Heart right ventricle (tissue), 16 donors: ENCODE measurements around the gene ZNRF1. TPM values are rescaled to one million over a fixed set of nuclear protein-coding genes. Genes with fewer than 3 reads are reported as not detected.

Experiments used
- ATAC-seq, 8 donors: fragments of 200-7000 bp; cut with Tn5 transposase; one replicate each; pipeline ENCODE4 v1.9.1; 2020; ENCODE audit warnings: mild to moderate bottlenecking in 8 of 8, moderate library complexity in 8 of 8, moderate number of reproducible peaks in 1 of 8
- DNase-seq, 2 donors: peaks; one replicate each; pipeline ENCODE4 v3.0.0-alpha.2; 2020
- H3K27ac ChIP-seq, 10 donors: fragments of 200-600 bp; sonication (generic) in 2 of 10; one replicate each; pipeline versions ENCODE4 v1.5.0 to v1.8.0; 2020 to 2022; ENCODE audit warnings: mild to moderate bottlenecking in 3 of 10
- H3K27me3 ChIP-seq, 7 donors: fragments of 200-600 bp; one replicate each; pipeline ENCODE4 v1.8.0; 2021 to 2022; ENCODE audit warnings: mild to moderate bottlenecking in 2 of 7
- H3K36me3 ChIP-seq, 9 donors: fragments of 200-600 bp; sonication (generic) in 1 of 9; one replicate each; pipeline versions ENCODE4 v1.5.0 to v1.8.0; 2020 to 2022; ENCODE audit warnings: mild to moderate bottlenecking in 2 of 9
- H3K4me1 ChIP-seq, 9 donors: fragments of 200-600 bp; sonication (generic) in 1 of 9; one replicate each; pipeline versions ENCODE4 v1.5.0 to v1.8.0; 2020 to 2022; ENCODE audit warnings: mild to moderate bottlenecking in 4 of 9
- H3K4me3 ChIP-seq, 10 donors: fragments of 200-600 bp; sonication (generic) in 2 of 10; one replicate each; pipeline versions ENCODE4 v1.5.0 to v1.8.0; 2020 to 2022; ENCODE audit warnings: mild to moderate bottlenecking in 7 of 10, moderate library complexity in 2 of 10
- H3K9me3 ChIP-seq, 11 donors: fragments of 200-600 bp in 10 of 11; sonication (generic) in 2 of 11; one replicate each; pipeline versions ENCODE4 v1.5.0 to v1.8.0; 2013 to 2022; ENCODE audit warnings: mild to moderate bottlenecking in 2 of 11, control low read depth in 1 of 11, moderate library complexity in 1 of 11
- CTCF ChIP-seq, 9 donors: fragments of 200-600 bp; sonication (generic) in 2 of 9; IDR thresholded peaks; one replicate each; pipeline versions ENCODE4 v1.5.0 to v1.8.0; 2021 to 2022; ENCODE audit warnings: antibody characterized with exemption in 9 of 9, mild to moderate bottlenecking in 5 of 9, moderate library complexity in 1 of 9
- WGBS, 2 donors: extraction: QIAGEN DNeasy Blood & Tissue Kit; methylation state at CpG; one replicate each; pipeline ENCODE4 v1.1.7; 2013; ENCODE audit warnings: inconsistent platforms in 1 of 2; 5-methylcytosine and 5-hydroxymethylcytosine counted together
- intact Hi-C, 10 donors: fragments of 100-400 bp; cut with DNase I; formaldehyde crosslinking; loops; one replicate each; pipeline versions ENCODE4 v1.11.1 to v1.14.2; 2022
- polyA plus RNA-seq, 2 donors: library from polyadenylated mRNA; stranded (reverse); fragments of 200-250 nt; gene quantifications; one replicate each; pipeline ENCODE4 v1.2.3, GENCODE V29; 2013
- total RNA-seq, 10 donors: library from RNA; stranded (reverse); fragmentation: NEBNext Ultra II Directional in 3 of 10; extraction: Animal tissue kit (Norgen Biotek cat#: 25700) in 3 of 10; gene quantifications; one replicate each; pipeline versions ENCODE4 v1.2.1 to v1.2.4, GENCODE V29; 2021 to 2023
- donor health status: Arrhythmogenic right ventricular cardiomyopathy.
- donor health status: ischemic (EF 13 %, LVEDD 7.1; RV severe dilation, severe dysfunction).
- donor health status: healthy with polysubstance abuse.
- donor health status: DM: no; HTN: yes; CAD: no.
- donor health status: DM: no; HTN: no; CAD: no.
- donor health status: ischemic (EF 25% LVEDD 6.9; RV normal size, moderate dysfunction).
- donor health status: ischemic (EF 25% LVEDD 5.7; RV mildly dilated, moderate dysfunction).
- donor health status: healthy.
- donor health status: DM: yes; HTN: yes; CAD: no.
- donor health status: Ischemic cardiomyopathy.
- donor health status: ischemic (EF 35%, LVEDD 5.7; RV mildly dilated, moderate dysfunction).
- donor health status: nonischemic (EF 11% LVEDD 7.7; RV severe dilation, severe dysfunction).
- donor health status: DM: yes; HTN: yes; CAD: no.
- donor health status: PGD.
- donor health status: ischemic (EF 29% LVEDD 5.4; RV normal size, mild dysfunction).
- donor health status: nonischemic (EF 23%, LVEDD 6.1; RV moderate dilation, normal function).

Gene ZNRF1
- total and polyA plus RNA-seq, 12 donors: 13.1 to 30.8 (median 20.8) TPM

- Histone ChIP-seq H3K9me3 (no peaks in the 10 kb centered on the region), H3K36me3 (no peaks in the 10 kb centered on the region), H3K4me3 (no peak overlapping the region), H3K4me1 (peaks cover 16 to 78% (median 55%) of the 10 kb centered on the region in 9 donors), H3K27ac (peak overlapping the region in 8 of 10 donors; percentile 40 to 84 (median 65)), H3K27me3 (no peaks in the 10 kb centered on the region)
- WGBS, 2 donors: 97 to 100% methylated on average over 4 of the region's 4 CpGs
- ATAC-seq: no peak
- intact Hi-C loops: loop anchor here in 2 of 10 donors (5.0 kb wide), 2 partner anchors 46 to 64 kb away; no protein-coding TSS in a partner anchor
- TF ChIP-seq CTCF (IDR thresholded peaks at IDR 0.05): no peak
- no peak for DNase-seq
Measured at GRCh38 chr16:75048054-75048453, 49.2 kb downstream of the ZNRF1 start.

DNA sequence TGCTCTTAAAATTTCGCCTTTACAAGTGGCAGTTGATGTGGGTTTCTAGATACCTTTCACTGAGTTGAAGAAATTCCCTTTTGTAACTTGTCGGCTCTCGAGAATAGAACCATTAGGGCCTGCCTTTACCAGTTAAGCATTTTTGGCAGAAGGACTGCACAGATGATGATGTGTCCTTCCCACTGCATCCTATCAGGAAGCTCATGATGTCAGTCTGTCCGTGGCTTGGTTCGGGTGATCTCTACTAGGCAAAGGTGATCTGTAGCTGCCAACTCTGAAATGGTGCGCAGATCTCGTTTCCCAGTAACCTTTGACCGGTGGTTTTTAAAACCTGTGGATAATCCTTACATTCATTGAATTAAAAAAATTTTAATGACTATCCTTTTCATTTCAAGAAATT is 49.7 kb downstream of the ZNRF1 start:
- intact Hi-C loops: loop anchor here in 2 of 10 donors (5.0 kb wide), 2 partner anchors 46 to 64 kb away; no protein-coding TSS in a partner anchor
- peak in 1 of 2 donors; percentile 44 for DNase-seq
- H3K27me3 ChIP-seq: no peaks in the 10 kb centered on the region
- no peaks in the 10 kb centered on the region for H3K9me3 ChIP-seq
- no peak for TF ChIP-seq CTCF (IDR thresholded peaks at IDR 0.05)
- ATAC-seq: peak in 7 of 8 donors; percentile 37 to 86 (median 64)
- peaks cover 11 to 78% (median 55%) of the 10 kb centered on the region in 9 donors for H3K4me1 ChIP-seq
- H3K36me3 ChIP-seq: no peaks in the 10 kb centered on the region
- H3K27ac ChIP-seq: peak overlapping the region in 9 of 10 donors; percentile 40 to 84 (median 58)
- no peak overlapping the region for H3K4me3 ChIP-seq
- WGBS, 2 donors: 40 to 46% methylated on average over 8 of the region's 8 CpGs

DNA sequence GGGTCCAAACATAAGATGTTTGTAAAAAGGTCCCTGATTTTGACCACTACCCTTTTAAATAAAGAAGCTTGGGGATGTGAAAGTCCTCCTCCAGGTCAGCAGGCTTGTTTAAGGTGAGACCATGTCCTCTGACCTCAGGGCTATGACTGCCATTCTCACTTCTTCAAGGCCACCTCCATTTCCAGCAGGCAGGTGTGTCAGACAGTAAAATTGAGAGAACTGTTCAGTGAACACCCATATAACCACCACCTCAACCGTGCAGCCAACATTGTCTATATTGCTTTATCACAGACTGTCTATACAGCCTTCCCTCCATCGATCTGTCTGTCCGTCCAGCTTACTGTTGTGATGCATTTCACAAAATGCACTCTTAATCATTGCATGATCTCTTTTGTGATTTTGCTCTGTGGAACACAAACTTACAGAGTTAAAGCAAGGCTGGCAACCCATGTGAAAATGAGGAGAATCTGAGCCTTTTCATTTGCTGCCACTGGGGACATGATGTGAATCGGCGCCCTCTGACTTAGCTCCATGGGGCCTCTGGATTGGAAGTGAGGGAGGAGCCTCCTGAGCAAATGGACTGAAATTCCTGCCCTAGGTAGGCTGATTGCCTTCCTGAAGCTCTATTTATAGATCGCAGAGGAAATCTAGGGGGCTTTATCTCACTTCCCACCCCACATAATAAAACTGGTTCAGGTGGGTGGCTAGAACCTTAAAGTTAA is 53.8 kb downstream of the ZNRF1 start:
- Histone ChIP-seq H3K4me1 (peaks cover 12 to 76% (median 35%) of the 10 kb centered on the region in 9 donors), H3K27ac (peak overlapping the region in 1 of 10 donors; percentile 78)
- WGBS, 2 donors: 80 to 85% methylated on average over 6 of the region's 6 CpGs

More for the DNA sequence above, 53.8 kb downstream of the ZNRF1 start:
- no peaks in the 10 kb centered on the region for H3K36me3 ChIP-seq
- no peaks in the 10 kb centered on the region for H3K9me3 ChIP-seq
- intact Hi-C loops: loop anchor here in 1 of 10 donors (10.0 kb wide), 1 partner anchor 52 kb away; no protein-coding TSS in a partner anchor
- no peak for TF ChIP-seq CTCF (IDR thresholded peaks at IDR 0.05)
- no peak for ATAC-seq
- no peak overlapping the region for H3K4me3 ChIP-seq
- no peak for DNase-seq
- no peaks in the 10 kb centered on the region for H3K27me3 ChIP-seq
